ENCODE measurements around the gene LAMA4. TPM values are rescaled to one million over a fixed set of nuclear protein-coding genes. Genes with fewer than 3 reads are reported as not detected.
A peak's percentile ranks its signal among the peaks of the same experiment; 100 is the strongest.

The LAMA4 gene
- total RNA-seq, 6 experiments from 2014 or later, result 2.9 to 8.3 (median 4.2) TPM

DNA sequence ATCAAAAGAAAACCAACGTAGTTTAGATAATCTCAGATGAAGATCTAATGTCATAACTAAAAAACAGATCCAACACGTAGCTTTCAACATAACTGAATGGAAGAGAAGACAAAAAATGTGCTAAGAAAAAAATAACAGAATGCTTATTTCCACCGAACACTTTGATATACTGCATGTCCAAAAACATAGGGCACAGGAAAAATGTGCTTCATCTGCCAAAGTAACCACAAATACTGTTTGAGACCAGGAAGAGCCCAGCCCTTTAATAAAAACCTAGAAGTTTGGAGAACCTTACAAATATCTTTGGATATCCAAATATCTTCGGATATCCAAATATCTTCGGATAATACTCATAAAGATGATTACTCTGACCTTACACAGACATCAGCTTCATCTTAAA is 19.8 kb downstream of the LAMA4 start:
- no peak for DNase-seq
- no peaks in the 10 kb centered on the region for H3K27me3 ChIP-seq
- no peak for ATAC-seq
- intact Hi-C loops (cut with DNase I), result no loop called here
- no peak overlapping the region for H3K27ac ChIP-seq
- no peaks in the 10 kb centered on the region for H3K9me3 ChIP-seq
- peaks cover 0 to 7% (median 0%) of the 10 kb centered on the region in 4 donors for H3K4me1 ChIP-seq
- TF ChIP-seq POLR2A (IDR thresholded peaks at IDR 0.05), result no peak
- TF ChIP-seq, protein P1, sequence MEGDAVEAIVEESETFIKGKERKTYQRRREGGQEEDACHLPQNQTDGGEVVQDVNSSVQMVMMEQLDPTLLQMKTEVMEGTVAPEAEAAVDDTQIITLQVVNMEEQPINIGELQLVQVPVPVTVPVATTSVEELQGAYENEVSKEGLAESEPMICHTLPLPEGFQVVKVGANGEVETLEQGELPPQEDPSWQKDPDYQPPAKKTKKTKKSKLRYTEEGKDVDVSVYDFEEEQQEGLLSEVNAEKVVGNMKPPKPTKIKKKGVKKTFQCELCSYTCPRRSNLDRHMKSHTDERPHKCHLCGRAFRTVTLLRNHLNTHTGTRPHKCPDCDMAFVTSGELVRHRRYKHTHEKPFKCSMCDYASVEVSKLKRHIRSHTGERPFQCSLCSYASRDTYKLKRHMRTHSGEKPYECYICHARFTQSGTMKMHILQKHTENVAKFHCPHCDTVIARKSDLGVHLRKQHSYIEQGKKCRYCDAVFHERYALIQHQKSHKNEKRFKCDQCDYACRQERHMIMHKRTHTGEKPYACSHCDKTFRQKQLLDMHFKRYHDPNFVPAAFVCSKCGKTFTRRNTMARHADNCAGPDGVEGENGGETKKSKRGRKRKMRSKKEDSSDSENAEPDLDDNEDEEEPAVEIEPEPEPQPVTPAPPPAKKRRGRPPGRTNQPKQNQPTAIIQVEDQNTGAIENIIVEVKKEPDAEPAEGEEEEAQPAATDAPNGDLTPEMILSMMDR (IDR thresholded peaks at IDR 0.05), result no peak
- no peaks in the 10 kb centered on the region for H3K36me3 ChIP-seq
- H3K4me3 ChIP-seq, result no peak overlapping the region
- WGBS (ENCODE audit: insufficient coverage, low coverage, low lambda C conversion rate, missing lambda C conversion rate), result 73% methylated on average over 5 of the region's 5 CpGs

DNA sequence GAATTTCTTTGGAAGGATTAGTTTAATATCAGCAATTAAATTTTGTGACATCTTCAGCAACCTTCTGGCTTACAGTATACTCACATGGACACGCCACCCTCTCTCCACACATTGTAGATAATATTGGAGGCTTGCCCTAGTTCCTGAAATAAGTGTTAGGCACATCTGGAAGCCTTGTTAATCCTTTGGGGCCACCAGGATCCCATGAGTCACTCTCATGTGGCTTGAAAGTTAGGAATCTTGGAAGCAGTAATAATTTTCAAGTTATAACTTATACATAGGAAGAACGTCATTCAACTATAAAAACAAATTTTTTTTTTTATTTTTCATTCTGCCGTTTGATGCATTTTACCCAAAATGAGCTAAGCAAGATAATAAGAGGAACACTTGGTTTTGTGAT is 20.5 kb downstream of the LAMA4 start:
- no peak overlapping the region for H3K4me3 ChIP-seq
- H3K27ac ChIP-seq, result no peak overlapping the region
- no peaks in the 10 kb centered on the region for H3K9me3 ChIP-seq
- WGBS (ENCODE audit: insufficient coverage, low coverage, low lambda C conversion rate, missing lambda C conversion rate), result 69% methylated on average over 3 of the region's 3 CpGs
- intact Hi-C loops (cut with DNase I), result no loop called here
- ATAC-seq (no peak), DNase-seq (no peak)
- TF ChIP-seq, protein P1 (IDR thresholded peaks at IDR 0.05), result no peak
- TF ChIP-seq POLR2A (IDR thresholded peaks at IDR 0.05), result no peak
- peaks cover 0 to 7% (median 0%) of the 10 kb centered on the region in 4 donors for H3K4me1 ChIP-seq
- H3K36me3 ChIP-seq, result no peaks in the 10 kb centered on the region
- H3K27me3 ChIP-seq, result no peaks in the 10 kb centered on the region

DNA sequence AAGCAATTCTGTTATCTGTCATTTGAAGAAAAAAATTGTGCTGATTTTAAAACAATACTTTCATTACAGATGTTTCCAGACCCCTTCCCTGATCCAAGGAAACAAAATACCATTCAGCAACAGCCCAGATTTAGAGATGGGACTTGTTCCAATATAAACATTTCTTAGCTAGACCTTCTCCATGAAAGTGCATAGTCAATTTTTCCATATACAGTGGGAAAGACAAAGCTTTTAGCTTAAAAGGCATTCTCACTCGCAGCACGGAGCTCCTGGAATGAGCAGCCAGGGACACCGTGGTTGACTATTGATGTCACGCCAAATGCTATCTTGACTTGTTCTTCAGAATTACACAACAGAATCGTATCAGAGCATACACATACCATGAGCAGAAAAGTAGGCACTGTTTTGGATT is 21.5 kb downstream of the LAMA4 start:
- peak; percentile 55 to 80 (median 76) for ATAC-seq
- Histone ChIP-seq H3K27me3 (no peaks in the 10 kb centered on the region), H3K27ac (peak overlapping the region in 2 of 3 donors; percentile 13 to 17), H3K4me3 (no peak overlapping the region), H3K9me3 (no peaks in the 10 kb centered on the region), H3K4me1 (peaks cover 0 to 15% (median 4%) of the 10 kb centered on the region in 4 donors), H3K36me3 (no peaks in the 10 kb centered on the region)
- DNase-seq, result peak in 2 of 3 donors; percentile 22 to 52
- intact Hi-C loops (cut with DNase I), result no loop called here
- peak; percentile 8 for TF ChIP-seq POLR2A (IDR thresholded peaks at IDR 0.05)
- TF ChIP-seq, protein P1 (IDR thresholded peaks at IDR 0.05), result no peak
- 23% methylated on average over 5 of the region's 5 CpGs for WGBS (ENCODE audit: insufficient coverage, low coverage, low lambda C conversion rate, missing lambda C conversion rate)

DNA sequence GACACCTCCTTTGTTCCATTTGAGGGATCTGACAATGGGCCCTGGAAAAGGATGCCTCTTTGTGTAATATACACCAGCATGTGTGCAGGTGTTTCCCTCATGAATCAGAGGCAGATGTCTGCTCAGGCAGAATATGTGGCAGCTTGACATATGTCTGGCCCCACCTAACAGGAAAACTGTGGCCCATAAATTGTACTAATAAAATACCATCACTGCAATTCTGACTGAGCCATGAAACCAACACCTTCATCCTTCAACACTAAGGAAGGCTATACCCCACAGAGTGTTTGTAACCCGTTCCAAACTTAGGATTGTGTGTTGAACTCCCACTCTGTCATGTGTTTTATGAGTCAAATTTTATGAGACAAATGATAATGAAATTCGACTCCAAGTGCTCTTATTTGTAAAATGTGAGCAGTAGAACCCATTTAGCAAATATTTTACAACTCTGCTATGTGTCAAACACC is 22.7 kb downstream of the LAMA4 start:
- intact Hi-C loops (cut with DNase I), result no loop called here
- no peak overlapping the region for H3K27ac ChIP-seq
- H3K4me1 ChIP-seq, result peaks cover 0 to 21% (median 6%) of the 10 kb centered on the region in 4 donors
- DNase-seq (no peak), ATAC-seq (no peak)
- no peaks in the 10 kb centered on the region for H3K36me3 ChIP-seq
- TF ChIP-seq, protein P1 (IDR thresholded peaks at IDR 0.05), result no peak
- TF ChIP-seq POLR2A (IDR thresholded peaks at IDR 0.05), result no peak
- WGBS (ENCODE audit: insufficient coverage, low coverage, low lambda C conversion rate, missing lambda C conversion rate), result 40% methylated on average over 2 of the region's 2 CpGs
- no peaks in the 10 kb centered on the region for H3K9me3 ChIP-seq
- no peaks in the 10 kb centered on the region for H3K27me3 ChIP-seq
- H3K4me3 ChIP-seq, result no peak overlapping the region

DNA sequence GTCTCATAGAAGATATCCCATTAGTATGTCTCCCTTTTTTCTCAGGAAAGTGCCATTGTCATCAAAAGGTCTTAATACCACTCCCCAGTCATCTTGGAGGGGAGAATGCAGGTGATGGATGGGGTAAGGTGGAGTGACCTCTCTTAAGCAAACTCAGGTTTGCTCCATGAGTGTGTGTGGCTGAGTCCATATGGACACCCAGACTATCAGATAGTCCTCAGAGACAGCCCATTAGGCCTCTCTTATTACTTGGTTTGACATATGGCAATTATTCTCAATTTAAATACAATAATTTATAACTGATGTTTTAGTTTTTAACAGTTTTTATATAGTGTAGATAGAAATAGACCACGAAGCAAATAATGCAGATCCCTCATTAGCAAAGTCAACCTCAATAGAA is 23.2 kb downstream of the LAMA4 start:
- no peaks in the 10 kb centered on the region for H3K27me3 ChIP-seq
- H3K4me1 ChIP-seq, result peaks cover 0 to 21% (median 6%) of the 10 kb centered on the region in 4 donors
- ATAC-seq, result no peak
- no peak overlapping the region for H3K27ac ChIP-seq
- TF ChIP-seq, protein P1 (IDR thresholded peaks at IDR 0.05), result no peak
- TF ChIP-seq POLR2A (IDR thresholded peaks at IDR 0.05), result no peak
- no peak overlapping the region for H3K4me3 ChIP-seq
- 95% methylated on average over 1 of the region's 1 CpG for WGBS (ENCODE audit: insufficient coverage, low coverage, low lambda C conversion rate, missing lambda C conversion rate)
- H3K36me3 ChIP-seq, result no peaks in the 10 kb centered on the region
- DNase-seq, result no peak
- intact Hi-C loops (cut with DNase I), result no loop called here
- no peaks in the 10 kb centered on the region for H3K9me3 ChIP-seq
